GM12878 (cell line): ENCODE data around the gene TTLL10. TPM values are rescaled to one million over a fixed set of nuclear protein-coding genes. Genes with fewer than 3 reads are reported as not detected.

Experiments used
- ATF3 ChIP-seq: IDR thresholded peaks from 2 replicates; pipeline ENCODE4 v1.6.1; 2011; ENCODE audit warnings: low read depth, mild to moderate bottlenecking, low read length, moderate library complexity, borderline replicate concordance; ENCODE audit errors: extremely low read depth
- ATF7 ChIP-seq: fragments of 450-650 bp; IDR thresholded peaks from 2 replicates; pipeline ENCODE4 v1.6.1; 2016; ENCODE audit warnings: low read depth, mild to moderate bottlenecking
- BHLHE40 ChIP-seq, 2 experiments: fragments of 450-650 bp in 1 of 2; IDR thresholded peaks; 2 replicates each; pipeline ENCODE4 v1.6.1; 2011 to 2017; ENCODE audit warnings: low read depth in 2 of 2, borderline replicate concordance in 1 of 2, improper control_type of control experiment in 1 of 2, low read length in 1 of 2, mild to moderate bottlenecking in 1 of 2
- DPF2 ChIP-seq: fragments of 450-650 bp; IDR thresholded peaks from 2 replicates; pipeline ENCODE4 v1.6.1; 2017; ENCODE audit warnings: mild to moderate bottlenecking
- E2F8 ChIP-seq: fragments of 450-650 bp; IDR thresholded peaks from 2 replicates; pipeline ENCODE4 v1.6.1; 2018; ENCODE audit warnings: mild to moderate bottlenecking, low read depth, moderate library complexity; ENCODE audit not compliant: partially characterized antibody
- EED ChIP-seq: sonication (generic); IDR thresholded peaks from 2 replicates; pipeline ENCODE4 v1.6.1; 2016; ENCODE audit warnings: antibody characterized with exemption, low read depth
- EP300 ChIP-seq, 2 experiments: fragments of 150-350 bp in 1 of 2; IDR thresholded peaks; 2 replicates each; pipeline ENCODE4 v1.6.1; 2011 to 2012; ENCODE audit warnings: low read depth in 2 of 2, low read length in 2 of 2, borderline replicate concordance in 1 of 2, improper control_type of control experiment in 1 of 2, inconsistent platforms in 1 of 2; ENCODE audit not compliant: control insufficient read depth in 1 of 2
- FOXM1 ChIP-seq: IDR thresholded peaks from 2 replicates; pipeline ENCODE4 v1.6.1; 2012; ENCODE audit warnings: low read depth, mild to moderate bottlenecking, inconsistent platforms, low read length, moderate library complexity
- IKZF1 ChIP-seq: fragments of 450-650 bp; conservative IDR thresholded peaks from 2 replicates; pipeline ENCODE4 v1.6.1; 2017; ENCODE audit warnings: antibody characterized with exemption, mild to moderate bottlenecking
- IKZF2 ChIP-seq, 2 experiments: fragments of 450-650 bp; IDR thresholded peaks; 2 replicates each; pipeline ENCODE4 v1.6.1; 2017; ENCODE audit warnings: mild to moderate bottlenecking in 2 of 2, moderate library complexity in 2 of 2
- MEF2B ChIP-seq: fragments of 450-650 bp; IDR thresholded peaks from 2 replicates; pipeline ENCODE4 v1.6.1; 2018; ENCODE audit warnings: mild to moderate bottlenecking, moderate library complexity; ENCODE audit not compliant: partially characterized antibody, poor library complexity, severe bottlenecking
- MLLT1 ChIP-seq: fragments of 450-650 bp; IDR thresholded peaks from 2 replicates; pipeline ENCODE4 v1.6.1; 2016; ENCODE audit warnings: mild to moderate bottlenecking
- NRF1 ChIP-seq: conservative IDR thresholded peaks from 2 replicates; pipeline ENCODE4 v1.6.1; 2011; ENCODE audit warnings: mild to moderate bottlenecking, low read depth, low read length, improper control_type of control experiment
- PBX3 ChIP-seq: IDR thresholded peaks from 2 replicates; pipeline ENCODE4 v1.6.1; 2011; ENCODE audit warnings: mild to moderate bottlenecking, low read depth, low read length, moderate library complexity; ENCODE audit not compliant: insufficient replicate concordance
- PKNOX1 ChIP-seq: fragments of 450-650 bp; IDR thresholded peaks from 2 replicates; pipeline ENCODE4 v1.6.1; 2016; ENCODE audit warnings: mild to moderate bottlenecking
- RELB ChIP-seq: fragments of 450-650 bp; IDR thresholded peaks from 2 replicates; pipeline ENCODE4 v1.6.1; 2017; ENCODE audit warnings: low read depth, mild to moderate bottlenecking, moderate library complexity
- RUNX3 ChIP-seq: IDR thresholded peaks from 2 replicates; pipeline ENCODE4 v1.6.1; 2012; ENCODE audit warnings: low read length, inconsistent platforms
- TBL1XR1 ChIP-seq: IDR thresholded peaks from 2 replicates; pipeline ENCODE4 v1.6.1; 2012; ENCODE audit warnings: low read depth, low read length, improper control_type of control experiment
- TCF7 ChIP-seq: IDR thresholded peaks from 2 replicates; pipeline ENCODE4 v1.6.1; 2014; ENCODE audit warnings: antibody characterized with exemption, borderline replicate concordance
- polyA plus RNA-seq, 11 experiments: library from polyadenylated mRNA; depleted of rRNA in 4 of 11; unstranded in 6 of 11; stranded (reverse) in 5 of 11; fragments of >200 nt; fragmentation: Nextera tagmentation in 4 of 11; fragmentation: Illumina TruSeq in 1 of 11; extraction: Ambion mirVana in 4 of 11; extraction: Trizol in 1 of 11; gene quantifications; 1 replicate in 1 of 11; 2 replicates in 10 of 11; pipeline versions ENCODE4 v1.2.1 to v1.2.3, GENCODE V29; 2011 to 2016; ENCODE audit warnings: inconsistent platforms in 2 of 11, missing spikeins in 2 of 11, low read depth in 1 of 11
- total RNA-seq, 4 experiments: library from RNA; depleted of rRNA in 3 of 4; stranded (reverse); fragments of >200 nt in 3 of 4; fragmentation: Illumina TruSeq in 1 of 4; extraction: Trizol in 1 of 4; gene quantifications; 2 replicates each; pipeline versions ENCODE4 v1.2.1 to v1.2.3, GENCODE V29; 2013 to 2021

TTLL10 gene
- total and polyA plus RNA-seq, 10 of the 15 experiments (the other 5 are each of a cell fraction or from before 2014, with no cell fraction given), result not detected

- TF ChIP-seq FOXM1 (no peak), EED (peak; percentile 47; the same call in 1 of the 2 replicates), E2F8 (no peak), RELB (peak; percentile 77), ATF7 (peak; percentile 41; the same call in 1 of the 2 replicates), RUNX3 (peak; percentile 89), PKNOX1 (peak; percentile 63), DPF2 (0 out of 2 replicates have a peak, but pooled peaks have one; percentile 21), MLLT1 (0 out of 2 replicates have a peak, but pooled peaks have one; percentile 33), ATF3 (no peak), IKZF2 (IDR thresholded peaks at IDR 0.05) (peak; percentile 29 to 43; a peak in 1 of 4 replicates), BHLHE40 (IDR thresholded peaks at IDR 0.05; ENCODE audit: borderline replicate concordance in 1 of 2, low read depth in 2 of 2, low read length in 1 of 2) (peak; percentile 73 to 86; a peak in 3 of 4 replicates), NRF1 (no peak), MEF2B (no peak), TCF7 (no peak), PBX3 (peak; percentile 25), TBL1XR1 (peak; percentile 24; the same call in 1 of the 2 replicates), IKZF1 (peak; percentile 42; the same call in 1 of the 2 replicates), EP300 (IDR thresholded peaks at IDR 0.05; ENCODE audit: borderline replicate concordance in 1 of 2, control insufficient read depth in 1 of 2, low read depth in 2 of 2, low read length in 2 of 2) (peak in 1 of 2 experiments; percentile 38; a peak in 1 of 4 replicates)
These were observed 36.2 kb upstream of the TTLL10 start (continued) for GRCh38 chr1:1137256-1138045.
